NCI-H2171 (cell line): Measurements from ENCODE around the gene TGFA.

ENCODE experiments used
- DNase-seq: peaks from one replicate; lab custom pipeline; 2025; lab: John Stamatoyannopoulos, UW

Gene TGFA

DNA sequence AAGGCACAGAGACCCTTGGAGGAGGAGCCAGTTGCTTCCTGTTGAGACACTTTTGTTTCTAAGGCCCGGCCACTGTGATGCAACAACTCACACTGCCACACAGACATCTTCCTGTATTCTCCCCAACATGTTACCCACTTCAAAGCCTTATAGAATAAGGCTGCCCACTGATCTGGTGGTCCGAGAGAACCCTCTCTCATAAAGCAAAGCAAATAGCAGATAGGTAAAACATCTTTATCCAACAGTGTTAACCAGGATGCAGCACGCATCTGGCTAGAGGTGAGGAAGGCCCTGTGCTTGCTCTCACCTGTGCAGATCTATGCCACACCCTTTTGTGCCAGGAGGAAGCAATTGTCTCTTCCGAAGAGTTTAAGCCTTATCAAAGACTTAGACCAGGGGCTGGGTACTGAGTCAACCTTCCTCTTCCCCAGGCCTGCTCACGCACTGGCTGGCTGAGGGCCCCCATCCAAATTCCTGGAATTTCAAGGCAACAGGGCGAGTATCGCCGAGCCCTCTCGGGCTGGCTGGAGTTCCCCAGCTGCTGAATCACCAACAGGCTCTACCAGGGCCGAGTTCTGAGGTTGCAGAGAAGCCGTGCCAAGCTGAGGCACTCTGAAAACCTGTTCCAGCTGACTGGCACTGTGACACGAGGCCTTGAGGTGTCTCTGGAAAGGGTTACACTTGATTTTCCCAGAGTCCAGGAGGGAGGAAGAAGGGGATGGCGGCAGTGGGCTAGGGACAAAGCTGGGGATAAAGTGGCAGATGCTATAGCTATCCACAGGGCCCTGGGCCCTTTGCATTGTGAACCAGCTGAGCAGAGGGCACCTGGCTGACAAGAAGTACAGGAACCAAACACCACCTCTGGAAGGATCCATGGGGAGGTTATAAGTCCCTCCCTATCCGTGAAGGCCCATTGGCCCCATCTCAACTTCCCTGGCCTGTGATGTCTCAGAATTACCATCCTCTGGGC lies 29.3 kb downstream of the TGFA start:
- no peak for DNase-seq

DNA sequence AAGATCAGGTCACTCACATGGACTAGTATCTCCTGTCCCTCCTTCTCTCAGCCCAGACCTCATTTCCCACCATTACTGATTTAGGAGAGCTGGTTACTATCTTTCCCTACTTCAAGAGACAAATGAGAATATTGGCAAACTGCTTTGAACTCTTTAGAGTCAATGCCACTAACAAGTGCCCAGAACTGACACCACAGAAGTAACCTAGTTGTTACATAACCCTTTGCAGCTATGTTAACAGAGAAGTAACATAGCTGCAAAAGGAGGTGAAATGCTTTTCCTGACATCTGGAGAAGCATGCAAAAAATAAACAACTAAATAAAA lies 30.0 kb downstream of the TGFA start:
- DNase-seq, result no peak

DNA sequence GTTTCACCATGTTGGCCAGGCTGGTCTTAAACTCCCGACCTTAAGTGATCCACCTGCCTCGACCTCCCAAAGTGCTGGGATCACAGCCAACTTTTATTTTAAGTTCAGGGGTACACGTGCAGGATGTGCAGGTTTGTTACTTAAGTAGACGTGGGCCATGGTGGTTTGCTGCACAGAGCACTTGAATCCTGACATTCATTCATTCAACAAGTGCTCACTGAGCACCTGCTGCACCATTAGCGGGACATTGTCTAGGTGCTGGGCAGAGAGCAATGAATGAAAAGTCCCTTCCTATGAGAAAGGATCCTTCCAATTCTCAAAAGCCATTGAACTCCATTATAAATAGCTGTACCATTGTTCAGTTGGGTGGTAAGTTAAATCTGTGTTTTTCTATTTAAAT lies 31.0 kb downstream of the TGFA start:
- DNase-seq, result no peak

DNA sequence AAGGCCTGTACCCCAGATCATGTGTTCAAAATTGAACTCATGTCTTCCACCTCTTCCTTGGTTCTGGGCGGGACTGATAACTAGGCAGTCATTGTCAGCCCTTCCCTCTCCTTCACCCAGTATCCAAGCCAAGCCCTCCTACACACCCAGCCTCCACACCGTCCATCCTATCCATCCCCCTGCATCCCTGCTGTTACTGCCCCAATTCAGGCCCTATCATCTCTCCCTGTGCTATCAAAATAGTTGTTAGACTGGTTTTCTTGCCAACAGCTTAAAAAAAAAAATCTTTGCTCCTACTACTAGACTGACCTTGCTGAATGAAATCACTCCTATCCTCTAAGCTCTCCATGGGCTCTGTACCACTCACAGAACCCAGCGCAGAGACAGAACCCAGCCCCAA lies 32.8 kb downstream of the TGFA start:
- DNase-seq, result no peak

DNA sequence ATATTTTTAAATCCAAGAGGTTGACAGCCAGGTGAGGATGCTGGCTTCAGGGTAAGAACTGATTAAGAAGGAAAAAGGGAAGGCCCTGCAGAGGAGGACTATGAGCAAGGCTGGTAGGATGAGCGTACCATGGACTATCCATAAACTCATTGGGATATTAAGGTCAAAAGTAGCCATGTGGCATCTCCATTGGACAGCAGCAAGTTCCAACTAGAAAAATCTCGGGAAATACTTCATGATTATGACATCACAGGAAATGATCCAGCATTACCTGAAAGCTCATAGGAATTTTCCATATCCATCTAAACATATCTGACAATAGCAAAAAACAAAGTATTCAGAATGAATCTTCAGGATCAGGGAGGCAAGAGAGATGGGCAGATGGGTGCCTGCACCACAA lies 34.2 kb downstream of the TGFA start:
- no peak for DNase-seq

DNA sequence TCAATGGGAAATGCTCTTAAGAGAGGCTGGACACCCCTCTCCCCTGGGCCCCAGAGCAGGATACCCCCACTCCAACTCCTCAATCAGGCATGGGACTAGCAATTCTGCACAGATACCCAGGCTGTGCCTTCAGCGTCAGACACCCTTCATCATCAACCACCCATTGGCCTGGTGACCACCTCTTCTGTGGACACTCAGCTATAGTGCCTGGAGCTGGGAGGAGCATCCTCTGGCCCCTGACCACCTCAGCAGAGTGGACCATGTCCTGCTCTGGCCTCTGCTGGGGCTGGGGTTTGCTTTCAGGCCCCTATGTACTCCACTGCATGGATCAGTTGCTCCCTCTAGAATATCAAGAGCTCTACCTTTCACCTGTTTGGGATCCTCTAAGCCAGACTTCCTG lies 35.1 kb downstream of the TGFA start:
- DNase-seq, result no peak

DNA sequence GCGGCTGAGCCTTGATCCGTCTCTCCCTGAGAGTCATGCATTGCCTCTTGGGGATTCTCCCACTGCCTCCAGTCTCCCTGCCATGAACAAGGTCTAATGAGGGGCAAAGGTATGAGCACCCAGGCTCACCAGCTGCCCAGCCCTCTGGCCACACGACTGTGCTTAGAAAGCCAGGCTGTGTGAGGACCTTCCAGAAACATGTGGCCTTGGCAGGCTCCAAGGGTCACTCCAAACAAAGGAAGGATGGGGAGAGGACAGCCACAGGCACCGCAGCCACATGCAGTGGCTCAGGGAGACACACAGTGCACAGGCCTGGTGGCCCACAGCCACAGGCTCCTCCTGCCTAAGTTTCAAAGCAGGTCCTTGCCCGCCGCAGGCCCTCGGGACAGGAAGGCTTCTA lies 35.8 kb downstream of the TGFA start:
- DNase-seq, result no peak

DNA sequence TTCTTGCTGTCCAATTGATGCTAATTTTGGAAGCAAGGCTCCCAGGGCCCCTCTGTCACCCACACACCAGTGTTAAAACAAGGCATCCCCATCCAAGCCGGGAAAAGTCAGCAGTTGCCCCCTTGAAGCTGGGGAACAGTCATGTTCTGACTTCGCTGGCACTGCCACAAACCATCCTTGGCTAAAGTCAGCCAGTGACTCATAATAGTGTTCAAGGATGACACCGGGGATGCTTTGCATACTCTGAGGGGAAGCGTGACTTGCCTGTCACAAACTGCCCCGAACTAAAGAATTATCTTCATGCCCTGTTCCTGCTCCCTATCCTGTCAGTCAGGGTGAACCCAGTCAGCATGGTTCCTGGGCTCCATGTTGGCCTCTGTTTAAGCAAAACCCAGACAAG lies 37.0 kb downstream of the TGFA start:
- DNase-seq, result no peak

DNA sequence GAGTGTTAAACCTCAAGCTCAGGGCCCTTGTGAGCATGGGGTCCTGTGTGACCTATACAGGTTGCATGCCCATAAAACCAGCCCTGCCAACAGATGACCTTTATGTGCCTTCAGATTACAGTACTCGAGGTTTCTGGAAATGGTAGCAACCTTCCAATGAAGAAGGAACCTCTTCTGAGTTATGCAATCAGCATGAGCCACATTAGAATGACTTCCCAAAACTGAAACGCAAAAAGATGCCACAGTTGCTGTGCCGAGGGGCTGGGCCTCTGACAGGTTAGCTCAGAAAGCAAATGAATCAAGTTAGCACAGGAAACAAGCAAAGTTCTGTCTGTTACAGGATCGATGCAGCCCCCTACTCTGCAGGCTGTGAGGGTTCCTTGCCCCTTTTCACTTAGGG lies 37.7 kb downstream of the TGFA start:
- no peak for DNase-seq

DNA sequence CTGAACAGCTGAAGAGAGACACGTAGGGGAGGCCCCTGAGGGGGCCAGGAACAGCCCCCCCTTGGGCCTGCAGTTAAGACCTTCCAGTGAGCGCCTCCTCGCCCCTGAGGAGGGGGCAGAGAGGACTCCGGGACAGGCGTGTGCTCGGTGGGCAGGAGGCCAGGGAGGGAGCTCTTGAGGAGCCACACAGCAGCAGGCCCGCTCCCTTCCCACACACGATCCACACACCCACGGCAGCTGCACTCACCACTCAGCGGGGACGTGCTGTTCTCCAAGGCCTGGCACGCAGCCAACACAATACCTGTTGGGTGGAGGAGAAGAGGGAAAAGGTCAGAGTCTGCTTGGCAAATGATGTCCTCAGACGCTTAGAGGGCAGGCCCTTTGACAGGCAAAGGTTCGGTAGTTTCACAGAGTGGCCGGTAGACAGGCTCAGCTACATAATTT lies 39.0 kb downstream of the TGFA start:
- peak; percentile 76 for DNase-seq

DNA sequence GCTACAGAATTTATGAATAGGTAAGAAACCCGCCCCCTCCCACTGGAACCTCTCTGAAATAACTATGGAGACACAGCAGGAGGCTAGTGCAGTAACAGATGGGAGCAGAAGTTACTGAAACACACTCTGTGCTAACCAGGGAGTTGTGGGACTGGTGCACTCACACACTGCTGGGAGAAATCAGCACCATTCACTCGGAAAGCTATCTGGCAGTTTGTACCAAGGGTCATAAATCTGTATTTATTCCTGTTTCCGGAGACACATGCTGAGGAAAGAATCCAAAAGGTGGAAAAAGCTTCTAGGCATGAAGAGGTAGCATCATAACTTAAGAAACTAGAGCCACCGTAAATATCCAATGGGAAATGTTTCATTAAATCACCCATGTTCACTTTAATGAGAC lies 39.9 kb downstream of the TGFA start:
- peak; percentile 71 for DNase-seq

DNA sequence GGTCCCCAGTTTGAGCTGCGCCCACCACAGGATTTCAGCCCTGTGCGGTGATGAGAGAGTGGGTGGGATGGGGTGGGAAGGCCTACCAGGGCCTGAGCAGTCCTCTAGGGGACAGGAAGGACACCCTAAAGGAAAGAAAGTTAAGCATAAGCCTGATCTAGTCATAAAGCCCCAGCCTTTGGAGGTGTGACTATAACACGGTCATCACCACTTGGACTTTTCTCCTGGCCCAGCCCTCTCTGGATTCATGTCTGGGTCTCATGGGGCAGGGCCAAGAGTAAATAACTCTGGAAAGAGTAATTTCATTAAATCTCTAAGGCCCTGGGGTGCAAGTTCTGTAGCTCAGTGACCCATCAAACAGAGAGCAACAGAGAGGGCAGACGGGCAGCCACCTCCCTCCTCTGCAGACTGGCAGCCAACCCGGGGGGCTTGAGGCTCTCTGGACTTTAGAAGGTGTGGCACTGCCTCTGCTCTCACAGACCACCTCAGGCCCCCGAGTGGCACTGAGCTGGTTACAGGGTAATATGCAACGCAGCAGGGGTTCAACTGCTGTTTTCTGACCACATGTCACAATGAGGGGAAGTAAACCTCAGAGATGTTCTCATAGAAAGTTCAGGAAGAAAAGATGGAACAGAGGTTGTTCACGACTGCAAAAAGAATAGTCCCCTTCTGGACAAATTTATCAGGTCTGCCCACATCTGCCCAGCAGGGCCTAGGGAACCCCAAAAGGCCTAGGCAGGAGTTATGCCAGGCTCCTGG lies 41.5 kb downstream of the TGFA start:
- DNase-seq, result no peak

DNA sequence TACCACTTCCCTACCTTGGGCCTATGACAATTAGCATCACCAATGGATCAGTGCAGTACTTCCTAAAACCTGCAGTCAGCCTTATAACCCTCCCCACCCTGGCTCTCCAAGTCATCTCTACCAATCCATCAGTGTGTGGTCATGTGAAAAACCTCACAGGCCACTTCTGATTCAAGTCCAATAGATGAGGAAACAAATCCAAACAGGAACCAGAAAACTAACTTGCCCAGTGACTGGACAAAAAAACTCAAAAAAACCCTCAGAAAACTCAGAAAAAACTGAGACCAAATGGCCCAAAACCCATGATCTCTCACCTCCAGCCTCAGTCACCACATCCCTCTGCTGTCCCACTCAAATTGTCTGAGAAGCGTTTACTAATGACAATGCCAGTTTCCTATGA lies 43.3 kb downstream of the TGFA start:
- DNase-seq, result no peak

DNA sequence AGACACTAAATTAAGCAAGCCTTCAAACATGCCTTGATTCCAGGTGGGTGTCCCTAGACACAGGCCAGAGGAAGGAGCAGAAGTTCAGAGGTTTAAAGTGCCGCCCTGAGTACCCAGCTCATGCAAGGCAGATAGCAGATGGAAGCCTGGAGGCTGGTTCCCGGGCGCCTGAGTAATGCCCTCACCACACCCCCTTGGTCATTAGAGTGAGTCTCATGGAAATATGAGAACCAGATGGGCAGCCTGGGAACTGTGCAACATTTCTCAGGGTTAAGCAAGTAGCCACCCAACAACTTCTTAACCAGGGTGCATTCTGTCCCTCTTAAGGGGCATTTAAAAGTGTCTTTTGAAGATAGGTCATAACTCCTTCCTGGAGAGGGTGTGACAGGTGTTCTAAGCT lies 44.1 kb downstream of the TGFA start:
- DNase-seq, result no peak

DNA sequence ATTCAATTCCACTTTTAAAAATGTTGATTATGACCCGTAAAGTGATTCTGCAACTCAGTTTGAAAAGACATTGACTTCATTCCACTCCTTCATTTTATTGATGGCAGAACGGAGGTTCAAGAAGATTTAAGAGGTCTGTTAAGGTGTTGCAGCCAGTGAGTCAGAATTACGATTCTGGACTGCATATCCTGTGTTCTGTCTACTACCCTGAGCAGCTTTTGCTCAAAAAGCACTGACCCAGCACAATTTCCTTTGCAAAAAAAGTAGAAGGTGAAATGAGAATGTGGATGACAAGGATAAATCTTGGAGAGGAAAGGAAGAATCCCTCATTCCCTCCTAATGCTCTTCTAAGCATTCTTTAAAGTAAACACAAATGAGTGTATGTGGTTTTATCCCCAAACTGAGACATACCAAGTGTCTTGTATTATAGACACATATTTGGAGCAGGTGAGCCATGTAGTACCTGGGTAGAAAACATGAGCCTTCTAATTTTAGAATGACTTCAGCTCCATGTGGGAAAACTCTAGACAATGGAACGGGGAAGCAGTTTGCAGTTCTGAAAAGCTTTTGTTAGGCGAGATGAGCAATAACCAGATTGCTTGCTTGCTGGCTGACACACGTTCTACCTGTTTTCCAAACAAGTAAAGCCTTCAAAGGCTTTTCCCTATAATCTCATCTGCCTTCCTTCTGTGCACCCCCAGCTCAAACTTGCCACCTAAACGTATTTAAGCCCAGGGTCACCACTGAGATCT lies 44.7 kb downstream of the TGFA start:
- no peak for DNase-seq

DNA sequence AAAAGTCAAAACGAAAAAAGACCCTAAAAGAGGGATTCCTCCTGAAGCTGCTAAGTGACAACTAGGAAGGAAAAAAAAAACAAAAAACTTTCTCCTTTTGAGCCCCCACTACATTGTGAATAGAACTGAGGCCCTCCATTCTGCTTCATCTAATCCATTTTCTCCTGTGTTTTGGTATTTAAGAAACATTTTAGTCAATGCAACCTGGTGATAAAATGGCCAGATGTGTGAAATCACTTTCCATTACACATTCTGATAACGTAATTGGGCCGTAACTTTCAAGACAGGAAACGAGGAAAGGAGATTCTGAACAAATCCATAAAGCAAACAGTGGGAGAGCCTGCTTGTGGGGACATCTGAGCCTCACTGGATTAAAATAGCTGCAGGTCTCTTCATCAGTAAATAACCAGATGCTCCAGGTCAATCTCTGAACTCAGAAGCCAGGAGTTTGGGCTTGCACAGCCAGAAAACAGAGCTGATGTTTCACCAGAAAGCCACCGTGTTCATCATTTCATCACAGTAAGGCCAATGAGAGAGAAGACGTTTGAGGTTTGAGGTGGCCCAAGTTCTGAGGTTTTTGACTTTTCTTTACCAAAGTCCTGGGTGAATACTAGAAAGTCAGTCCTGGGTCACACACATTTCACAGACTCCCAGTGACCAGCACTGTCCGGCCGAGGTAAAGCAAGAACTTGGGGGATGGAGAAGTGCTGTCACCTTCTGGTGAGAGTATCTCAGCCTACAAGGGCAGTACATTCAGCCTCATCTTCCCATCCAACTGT lies 47.8 kb downstream of the TGFA start:
- DNase-seq, result no peak

DNA sequence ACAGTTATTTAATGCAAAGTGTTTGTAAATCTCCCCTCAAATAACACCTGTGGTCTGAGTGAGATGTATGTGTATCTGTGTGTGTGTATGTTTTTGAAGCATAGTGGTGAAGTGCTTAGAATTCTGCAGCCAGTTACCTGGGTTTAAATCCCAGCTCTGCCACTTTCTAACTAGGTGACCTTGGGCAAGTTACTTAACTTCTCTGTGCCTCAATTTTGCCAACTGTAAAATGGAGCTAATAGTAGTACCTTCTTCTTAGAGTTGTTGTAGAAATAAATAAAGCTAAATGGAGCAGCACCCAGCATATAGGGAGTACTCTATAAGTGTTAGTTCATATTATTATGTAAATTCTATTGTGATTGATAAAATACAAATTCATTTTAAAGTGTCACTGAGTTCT lies 48.9 kb downstream of the TGFA start:
- no peak for DNase-seq

DNA sequence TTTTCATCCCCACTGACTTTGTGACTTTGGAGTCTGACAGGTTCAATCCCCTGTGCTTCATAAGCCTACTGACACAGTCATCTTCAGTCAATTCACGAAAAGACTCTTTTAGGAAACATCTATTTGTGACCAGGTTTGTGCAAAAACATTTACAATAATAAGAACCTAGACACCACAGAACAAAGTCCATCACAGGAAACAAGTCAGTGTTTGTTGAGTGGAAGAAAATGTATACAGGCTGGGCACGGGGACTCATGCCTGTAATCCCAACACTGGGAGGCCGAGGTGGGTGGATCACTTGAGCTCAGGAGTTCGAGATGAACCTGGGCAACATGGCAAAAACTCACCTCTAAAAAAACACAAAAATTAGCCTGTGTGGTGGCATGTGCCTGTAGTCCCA lies 49.7 kb downstream of the TGFA start:
- no peak for DNase-seq

DNA sequence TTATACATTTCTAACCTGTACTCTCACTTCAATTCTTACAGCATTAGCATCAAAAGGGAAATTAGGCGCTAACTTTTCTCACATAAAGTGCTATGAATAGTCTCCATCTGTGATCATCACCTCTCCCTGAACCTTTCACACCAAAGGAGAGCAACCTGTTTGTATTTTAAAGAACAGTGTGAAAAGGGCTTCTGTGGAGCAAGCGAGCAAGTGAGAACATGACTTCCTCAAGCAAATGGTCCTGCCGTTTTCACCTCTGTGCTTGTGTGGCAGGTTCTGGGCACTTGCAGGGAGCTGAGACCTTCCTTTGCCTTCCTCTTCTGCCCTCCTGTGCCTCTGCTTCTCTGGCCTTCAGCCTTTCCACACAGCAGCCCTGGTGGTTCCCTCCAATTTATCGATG lies 51.9 kb downstream of the TGFA start:
- no peak for DNase-seq

DNA sequence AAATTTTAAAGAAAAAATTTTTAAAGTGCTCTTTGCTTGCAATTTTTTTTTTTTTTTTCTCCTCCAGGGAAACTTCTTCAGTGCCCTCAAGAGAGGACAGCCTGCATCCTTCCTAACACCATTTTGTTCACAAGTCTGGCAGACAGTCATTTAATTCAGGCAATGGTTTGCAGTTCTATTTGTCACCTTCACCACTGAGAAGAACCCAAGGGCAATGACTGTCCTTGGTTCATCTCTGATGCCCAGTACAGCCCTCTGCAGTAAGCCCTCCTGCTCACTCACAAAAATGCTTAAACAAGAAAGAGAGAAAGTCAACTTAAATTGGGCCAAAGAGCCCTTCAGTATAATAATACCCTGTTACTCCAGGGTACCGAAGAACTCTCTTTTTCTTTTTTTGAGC lies 52.4 kb downstream of the TGFA start:
- DNase-seq, result no peak

DNA sequence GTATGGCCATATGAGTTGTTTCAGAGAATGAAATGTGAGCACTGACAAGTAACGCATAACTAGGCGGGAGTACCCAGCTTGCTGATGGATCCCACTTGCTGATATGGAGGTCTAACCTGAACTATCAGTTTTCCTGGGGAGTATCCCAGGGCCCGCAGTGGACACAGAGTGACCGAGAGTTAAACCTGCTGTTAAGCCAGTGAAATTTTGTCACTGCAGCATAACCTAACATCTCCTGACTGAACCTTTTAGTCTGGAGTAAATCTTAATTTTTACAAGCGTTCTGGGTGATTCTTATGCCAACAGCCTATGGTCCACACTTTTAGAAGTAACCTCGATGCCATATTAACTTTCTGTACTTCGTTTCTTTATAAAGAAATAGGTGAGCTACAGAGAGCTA lies 54.4 kb downstream of the TGFA start:
- no peak for DNase-seq

DNA sequence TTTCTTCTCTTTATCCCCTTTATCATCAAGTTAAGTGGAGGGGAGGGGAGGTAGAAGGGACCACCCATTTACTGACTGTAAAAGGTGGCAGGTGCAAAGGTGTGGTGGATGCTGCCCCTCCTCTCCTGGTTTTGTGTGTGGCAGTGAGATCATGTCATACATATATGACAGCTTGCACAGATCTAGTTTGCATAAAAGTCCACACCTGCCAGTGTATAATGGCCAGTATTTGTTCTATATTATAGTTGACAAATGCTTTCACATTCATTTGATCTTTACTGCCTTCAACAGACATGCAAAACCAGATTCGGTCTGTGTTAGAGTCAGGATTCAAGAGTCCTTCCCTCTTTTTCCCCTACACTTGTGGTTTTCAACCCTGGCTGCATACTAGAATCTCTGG lies 55.1 kb downstream of the TGFA start:
- no peak for DNase-seq
